ENCODE measurements around the gene ADAMTS14.
"Not testable (repeated sequence)": the region's sequence is repeated elsewhere in the genome, so short reads cannot be mapped to it uniquely, and the experiment has no call there.

Gene ADAMTS14

GRCh38 chr10:70672165-70673042 lies at the start of gene ADAMTS14:
Gene ADAMTS14 (plus strand): TSS chr10:70672506. CDS start chr10:70672803, 297 bp downstream.
- peak; percentile 53 for DNase-seq

GRCh38 chr10:70622541-70622940 lies 49.8 kb upstream of the ADAMTS14 start:
- DNase-seq: no peak

- DNase-seq: no peak
Observed at GRCh38 chr10:70622981-70623844, 49.1 kb upstream of the ADAMTS14 start.

- no peak for DNase-seq
Observed at GRCh38 chr10:70626056-70626455, 46.2 kb upstream of the ADAMTS14 start.

GRCh38 chr10:70629338-70629737 lies 43.0 kb upstream of the ADAMTS14 start:
- no peak for DNase-seq

- not testable (repeated sequence) for DNase-seq
Observed at GRCh38 chr10:70631735-70632134, 40.6 kb upstream of the ADAMTS14 start.

GRCh38 chr10:70634011-70634410 lies 38.3 kb upstream of the ADAMTS14 start:
- DNase-seq: no peak

GRCh38 chr10:70634515-70634914 lies 37.8 kb upstream of the ADAMTS14 start:
- not testable (repeated sequence) for DNase-seq

- DNase-seq: not testable (repeated sequence)
Observed at GRCh38 chr10:70639640-70640383, 32.5 kb upstream of the ADAMTS14 start.

GRCh38 chr10:70643272-70643671 lies 29.0 kb upstream of the ADAMTS14 start:
- DNase-seq: not testable (repeated sequence)

- DNase-seq: not testable (repeated sequence)
Observed at GRCh38 chr10:70644959-70645358, 27.3 kb upstream of the ADAMTS14 start.

- no peak for DNase-seq
Observed at GRCh38 chr10:70647086-70647485, 25.2 kb upstream of the ADAMTS14 start.

GRCh38 chr10:70648427-70648826 lies 23.9 kb upstream of the ADAMTS14 start:
- no peak for DNase-seq

- peak; percentile 84 for DNase-seq
Observed at GRCh38 chr10:70649526-70649925, 22.8 kb upstream of the ADAMTS14 start.

GRCh38 chr10:70650104-70650503 lies 22.2 kb upstream of the ADAMTS14 start:
- DNase-seq: no peak

GRCh38 chr10:70650718-70651117 lies 21.6 kb upstream of the ADAMTS14 start:
- no peak for DNase-seq

GRCh38 chr10:70651661-70652060 lies 20.6 kb upstream of the ADAMTS14 start:
- no peak for DNase-seq

- peak; percentile 99 for DNase-seq
Observed at GRCh38 chr10:70652761-70653657, 19.3 kb upstream of the ADAMTS14 start.

GRCh38 chr10:70655316-70655715 lies 17.0 kb upstream of the ADAMTS14 start:
- DNase-seq: no peak

- DNase-seq: peak; percentile 100
Observed at GRCh38 chr10:70656489-70656888, 15.8 kb upstream of the ADAMTS14 start.

- no peak for DNase-seq
Observed at GRCh38 chr10:70657041-70657440, 15.3 kb upstream of the ADAMTS14 start.

Measured in HCEC 1CT (cell line).